Thyroid gland (tissue), 4 donors: ENCODE results near the gene CDH22. TPM values are rescaled to one million over a fixed set of nuclear protein-coding genes. Genes with fewer than 3 reads are reported as not detected.

Experiments
- DNase-seq, 2 donors: peaks; one replicate each; pipeline ENCODE4 v3.0.0-alpha.2; 2019
- H3K27ac ChIP-seq, 3 donors: fragments of 200-600 bp; sonication (generic); 1 replicate in 2 of 3; 2 replicates in 1 of 3; pipeline ENCODE4 v1.5.1; 2016 to 2019; ENCODE audit warnings: mild to moderate bottlenecking in 1 of 3, moderate library complexity in 1 of 3
- H3K27me3 ChIP-seq: fragments of 200-600 bp; sonication (generic); one replicate; pipeline ENCODE4 v1.5.1; 2019
- H3K36me3 ChIP-seq, 2 donors: fragments of 200-600 bp; sonication (generic); one replicate each; pipeline ENCODE4 v1.5.1; 2016 to 2019
- H3K4me1 ChIP-seq, 2 donors: fragments of 200-600 bp; sonication (generic); one replicate each; pipeline ENCODE4 v1.5.1; 2017 to 2019
- H3K4me3 ChIP-seq, 3 donors: fragments of 200-600 bp; sonication (generic); replicated peaks in 1 of 3; 1 replicate in 2 of 3; 2 replicates in 1 of 3; pipeline ENCODE4 v1.5.1; 2016; ENCODE audit warnings: mild to moderate bottlenecking in 1 of 3
- H3K9me3 ChIP-seq: fragments of 200-600 bp; sonication (generic); one replicate; pipeline ENCODE4 v1.5.1; 2017
- CTCF ChIP-seq, 6 experiments: fragments of 200-600 bp in 3 of 6; fragments of 450-650 bp in 3 of 6; sonication (generic) in 3 of 6; IDR thresholded peaks; one replicate each; pipeline ENCODE4 v1.5.1; 2016 to 2019; ENCODE audit warnings: antibody characterized with exemption in 6 of 6, mild to moderate bottlenecking in 2 of 6, inconsistent platforms in 1 of 6, moderate library complexity in 1 of 6
- POLR2A ChIP-seq, 2 donors: fragments of 450-650 bp; IDR thresholded peaks; one replicate each; pipeline ENCODE4 v1.6.1; 2017; ENCODE audit warnings: antibody characterized with exemption in 2 of 2, mild to moderate bottlenecking in 2 of 2, moderate library complexity in 1 of 2
- WGBS, 2 donors: methylation state at CpG; one replicate each; pipeline ENCODE4 v1.1.5; 2017; 5-methylcytosine and 5-hydroxymethylcytosine counted together
- intact Hi-C: fragments of 100-400 bp; cut with DNase I; formaldehyde crosslinking; loops from one replicate; pipeline ENCODE4 v1.15.1; 2023
- total RNA-seq, 4 donors: library from RNA; depleted of rRNA; stranded (reverse); fragments of >200 nt; gene quantifications; one replicate each; pipeline ENCODE4 v1.2.3, GENCODE V29; 2016

The CDH22 gene
- total RNA-seq, 4 donors from 2014 or later, result 0.38 to 3.0 (median 1.2) TPM

- H3K4me3 ChIP-seq, result no peak overlapping the region
- no peaks in the 10 kb centered on the region for H3K36me3 ChIP-seq
- H3K4me1 ChIP-seq, result peaks cover 0 to 8% of the 10 kb centered on the region in 2 donors
- no peaks in the 10 kb centered on the region for H3K9me3 ChIP-seq
- H3K27me3 ChIP-seq, result no peaks in the 10 kb centered on the region
- WGBS, 2 donors, result 42 to 59% methylated on average over 1 of the region's 1 CpG
- intact Hi-C loops, result no loop called here
- no peak for TF ChIP-seq POLR2A (IDR thresholded peaks at IDR 0.05)
- no peak for TF ChIP-seq CTCF (IDR thresholded peaks at IDR 0.05)
- no peak for DNase-seq
- H3K27ac ChIP-seq, result no peak overlapping the region
Measured at GRCh38 chr20:46260936-46261454, 47.3 kb downstream of the CDH22 start.

GRCh38 chr20:46260480-46260879, 47.8 kb downstream of the CDH22 start:
- DNase-seq, result no peak
- 79 to 89% methylated on average over 3 of the region's 3 CpGs for WGBS, 2 donors
- Histone ChIP-seq H3K27ac (no peak overlapping the region), H3K9me3 (no peaks in the 10 kb centered on the region), H3K4me1 (peaks cover 0 to 8% of the 10 kb centered on the region in 2 donors), H3K27me3 (no peaks in the 10 kb centered on the region), H3K36me3 (no peaks in the 10 kb centered on the region), H3K4me3 (no peak overlapping the region)
- intact Hi-C loops, result no loop called here
- no peak for TF ChIP-seq CTCF (IDR thresholded peaks at IDR 0.05)
- TF ChIP-seq POLR2A (IDR thresholded peaks at IDR 0.05), result no peak

- H3K36me3 ChIP-seq, result no peaks in the 10 kb centered on the region
- DNase-seq, result no peak
- no peaks in the 10 kb centered on the region for H3K27me3 ChIP-seq
- H3K4me1 ChIP-seq, result peaks cover 0 to 8% of the 10 kb centered on the region in 2 donors
- TF ChIP-seq POLR2A (IDR thresholded peaks at IDR 0.05), result no peak
- TF ChIP-seq CTCF (IDR thresholded peaks at IDR 0.05), result no peak
- H3K4me3 ChIP-seq, result no peak overlapping the region
- 92 to 100% methylated on average over 1 of the region's 1 CpG for WGBS, 2 donors
- no peaks in the 10 kb centered on the region for H3K9me3 ChIP-seq
- intact Hi-C loops, result no loop called here
- H3K27ac ChIP-seq, result no peak overlapping the region
Measured at GRCh38 chr20:46259260-46259859, 48.9 kb downstream of the CDH22 start.

GRCh38 chr20:46257887-46258286, 50.4 kb downstream of the CDH22 start:
- H3K27me3 ChIP-seq, result no peaks in the 10 kb centered on the region
- WGBS, 2 donors, result 73 to 79% methylated on average over 4 of the region's 4 CpGs
- H3K36me3 ChIP-seq, result no peaks in the 10 kb centered on the region
- peaks cover 0 to 8% of the 10 kb centered on the region in 2 donors for H3K4me1 ChIP-seq
- TF ChIP-seq POLR2A (IDR thresholded peaks at IDR 0.05), result no peak
- TF ChIP-seq CTCF (IDR thresholded peaks at IDR 0.05), result no peak
- no peak overlapping the region for H3K27ac ChIP-seq
- intact Hi-C loops, result no loop called here
- no peaks in the 10 kb centered on the region for H3K9me3 ChIP-seq
- no peak for DNase-seq
- H3K4me3 ChIP-seq, result no peak overlapping the region

GRCh38 chr20:46256293-46256692, 52.0 kb downstream of the CDH22 start:
- no peak overlapping the region for H3K4me3 ChIP-seq
- 68 to 75% methylated on average over 4 of the region's 4 CpGs for WGBS, 2 donors
- intact Hi-C loops, result no loop called here

More at GRCh38 chr20:46256293-46256692, 52.0 kb downstream of the CDH22 start:
- Histone ChIP-seq H3K27ac (no peak overlapping the region), H3K36me3 (no peaks in the 10 kb centered on the region), H3K4me1 (peaks cover 0 to 3% of the 10 kb centered on the region in 2 donors), H3K27me3 (peaks cover 2% of the 10 kb centered on the region), H3K9me3 (no peaks in the 10 kb centered on the region)
- TF ChIP-seq POLR2A (IDR thresholded peaks at IDR 0.05), result no peak
- no peak for TF ChIP-seq CTCF (IDR thresholded peaks at IDR 0.05)
- DNase-seq, result no peak
